GM18502 (cell line): ENCODE results near the gene SLC7A5.
"Not testable (repeated sequence)": the region's sequence is repeated elsewhere in the genome, so short reads cannot be mapped to it uniquely, and the experiment has no call there.

Experiments
- ATAC-seq: cut with Tn5 transposase; IDR thresholded peaks from one replicate; pipeline ENCODE4 v1.9.1; 2021; ENCODE audit warnings: mild to moderate bottlenecking; ENCODE audit not compliant: unreplicated experiment, poor library complexity

SLC7A5 gene

DNA sequence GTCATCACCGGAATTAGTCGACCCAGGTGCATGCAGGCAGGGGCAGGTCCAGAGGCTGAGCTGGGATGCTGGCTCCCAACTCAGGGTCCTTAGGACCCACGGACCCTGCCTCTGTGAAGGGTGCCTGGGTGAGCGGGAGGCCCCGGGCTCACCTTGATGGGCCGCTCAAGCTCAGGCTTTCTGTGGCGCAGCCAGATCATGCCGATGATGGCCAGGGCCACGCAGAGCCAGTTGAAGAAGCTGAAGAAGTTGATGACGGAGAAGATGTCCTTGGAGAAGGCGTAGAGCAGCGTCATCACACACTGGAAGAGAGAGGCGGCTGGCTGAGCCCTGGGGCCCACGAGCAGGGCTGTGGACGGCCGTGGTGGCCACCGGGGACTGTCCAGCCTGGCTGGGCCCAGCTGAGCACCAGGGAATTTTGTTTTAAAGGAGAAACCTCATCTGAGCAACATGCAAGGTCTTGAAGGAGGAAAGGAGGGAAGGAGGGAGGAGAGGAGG, 32.9 kb downstream of the SLC7A5 start:
- no peak for ATAC-seq

DNA sequence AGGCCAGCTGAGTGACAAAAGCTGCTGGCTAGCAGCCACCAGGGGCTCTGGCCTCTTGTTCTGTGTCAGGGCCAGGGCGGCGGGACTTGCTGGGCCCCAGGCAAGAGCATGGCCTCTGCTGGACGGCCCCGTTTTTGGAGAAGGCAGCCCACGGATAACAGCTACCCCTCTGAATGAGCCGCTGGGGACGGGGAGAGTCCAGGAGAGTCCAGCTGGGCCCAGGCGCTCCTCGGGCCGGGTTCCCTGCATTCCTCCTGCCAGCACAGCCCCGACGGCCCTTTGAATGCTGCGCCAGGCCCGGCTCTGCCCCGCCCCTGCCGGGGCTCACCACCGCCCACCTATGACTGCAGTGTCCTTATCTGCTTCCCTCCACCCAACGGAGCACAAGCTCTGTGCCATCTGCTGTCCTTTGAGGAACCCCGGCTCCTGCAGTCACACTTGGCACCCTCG, 33.4 kb downstream of the SLC7A5 start:
- ATAC-seq: no peak

GRCh38 chr16:87834668-87835473, 34.4 kb downstream of the SLC7A5 start:
- no peak for ATAC-seq

- no peak for ATAC-seq
Observed at GRCh38 chr16:87834005-87834667, 35.2 kb downstream of the SLC7A5 start.

- ATAC-seq: no peak
Observed at GRCh38 chr16:87833548-87833947, 35.8 kb downstream of the SLC7A5 start.

DNA sequence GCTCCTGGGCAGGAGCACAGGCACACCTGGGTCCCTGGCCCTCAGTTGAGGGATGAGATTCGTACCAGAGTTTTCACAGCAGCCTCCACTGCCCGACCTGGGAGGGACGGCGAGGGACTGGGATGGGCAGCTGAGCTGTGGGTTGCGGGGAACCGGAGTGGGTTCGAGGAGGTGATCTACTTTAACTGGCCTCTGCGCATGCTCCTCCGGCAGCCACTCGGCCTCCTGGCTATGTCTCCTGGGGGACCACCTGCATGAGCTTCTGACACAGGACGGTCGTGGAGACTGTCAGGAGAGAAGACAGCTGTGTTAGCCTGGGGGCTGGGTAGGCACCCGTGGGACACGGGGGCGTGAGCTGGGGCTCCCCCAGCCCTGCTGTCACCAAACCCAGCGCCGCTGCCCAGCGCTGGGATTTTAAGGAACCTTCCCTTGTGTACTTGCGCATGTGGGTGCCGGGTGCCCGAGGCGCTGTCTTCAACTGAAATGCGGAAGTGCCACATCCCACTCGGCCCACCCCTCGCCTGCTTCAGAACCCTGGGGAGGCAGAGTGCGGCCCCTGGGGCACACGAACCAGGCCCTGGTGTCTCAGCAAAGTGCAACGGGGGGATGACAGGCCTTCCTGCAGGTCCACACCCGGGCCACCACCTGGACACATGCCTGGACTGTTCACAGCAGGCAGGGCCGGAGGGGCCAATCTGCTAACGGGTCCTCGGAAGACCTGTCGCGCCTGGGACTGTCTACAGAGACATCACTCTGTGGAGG, 36.4 kb downstream of the SLC7A5 start:
- ATAC-seq: no peak

- ATAC-seq: no peak
Observed at GRCh38 chr16:87832137-87832527, 37.2 kb downstream of the SLC7A5 start.

- no peak for ATAC-seq
Observed at GRCh38 chr16:87831421-87832136, 37.7 kb downstream of the SLC7A5 start.

DNA sequence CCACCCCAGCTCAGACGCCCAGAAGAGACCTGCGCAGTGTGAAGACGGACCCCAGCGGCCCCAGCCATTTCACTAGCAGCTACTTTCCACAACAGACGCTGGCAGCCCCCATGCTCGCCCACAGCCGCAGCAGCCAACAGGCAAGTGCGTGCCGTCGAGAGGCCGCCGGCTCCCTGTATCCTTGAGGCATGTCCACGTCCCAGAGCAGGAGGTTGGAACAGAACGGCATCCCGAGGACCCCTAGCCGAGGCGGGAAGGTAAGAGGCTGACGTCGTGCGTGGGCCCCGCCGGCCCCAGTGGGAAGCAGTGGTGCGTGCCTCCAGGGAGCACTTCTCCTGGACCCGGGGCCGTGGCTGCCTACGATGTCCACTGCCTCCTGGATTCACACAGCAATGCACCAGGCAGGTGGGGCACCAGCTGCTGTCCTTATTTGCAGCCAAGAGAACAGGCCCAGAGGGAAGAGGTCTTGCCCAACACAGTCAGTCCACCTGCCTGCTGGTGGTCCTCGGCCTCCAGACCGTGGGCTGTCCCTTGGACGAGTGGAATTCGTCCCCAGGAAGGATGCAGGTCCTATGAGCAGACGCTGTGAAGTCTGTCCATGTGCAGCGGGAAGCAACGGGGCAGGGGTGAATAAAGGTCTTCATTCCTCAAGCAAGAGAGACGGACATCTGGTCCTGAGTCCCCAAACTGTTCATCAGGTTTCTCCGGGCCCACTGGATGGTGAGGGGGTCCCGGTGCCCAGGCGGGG, 38.5 kb downstream of the SLC7A5 start:
- no peak for ATAC-seq

GRCh38 chr16:87829988-87830672, 39.2 kb downstream of the SLC7A5 start:
- no peak for ATAC-seq

DNA sequence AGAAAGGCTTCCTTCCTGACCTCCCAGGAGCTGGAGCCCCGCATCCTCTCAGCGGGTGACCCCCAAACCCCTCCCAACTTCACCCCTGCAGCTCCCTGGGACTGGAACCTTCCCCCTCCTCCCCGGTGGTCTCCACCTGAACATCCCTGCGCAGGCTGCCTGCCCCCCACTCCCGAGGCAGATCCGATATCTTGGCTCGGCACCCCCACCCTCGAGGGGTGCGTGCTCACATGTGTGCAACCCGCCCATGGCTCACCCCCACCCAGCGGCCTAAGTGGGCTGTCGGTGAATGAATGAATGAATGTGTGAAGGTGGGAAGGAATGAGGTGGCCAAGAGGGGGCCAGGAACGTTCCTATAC, 39.7 kb downstream of the SLC7A5 start:
- no peak for ATAC-seq

GRCh38 chr16:87828907-87829621, 40.2 kb downstream of the SLC7A5 start:
- ATAC-seq: no peak

- ATAC-seq: no peak
Observed at GRCh38 chr16:87828071-87828906, 41.0 kb downstream of the SLC7A5 start.

- not testable (repeated sequence) for ATAC-seq
Observed at GRCh38 chr16:87827588-87827915, 41.8 kb downstream of the SLC7A5 start.

- ATAC-seq: no peak
Observed at GRCh38 chr16:87826798-87827587, 42.3 kb downstream of the SLC7A5 start.

GRCh38 chr16:87826407-87826797, 42.9 kb downstream of the SLC7A5 start:
- not testable (repeated sequence) for ATAC-seq

DNA sequence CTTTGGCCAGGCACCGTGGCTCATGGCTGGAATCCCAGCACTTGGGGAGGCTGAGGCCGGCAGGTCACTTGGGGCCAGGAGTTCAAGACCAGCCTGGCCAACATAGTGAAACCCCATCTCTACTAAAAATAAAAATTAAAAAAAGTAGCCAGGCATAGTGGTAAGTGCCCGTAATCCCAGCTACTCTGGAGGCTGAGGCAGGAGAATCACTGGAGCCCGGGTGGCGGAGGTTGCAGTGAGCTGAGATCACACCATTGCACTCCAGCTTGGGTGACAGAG, 43.5 kb downstream of the SLC7A5 start:
- not testable (repeated sequence) for ATAC-seq
